Mucosa of descending colon (tissue), 3 donors: ENCODE data around the gene RPL10. TPM values are rescaled to one million over a fixed set of nuclear protein-coding genes. Genes with fewer than 3 reads are reported as not detected.

ENCODE experiments used
- ATAC-seq: fragments of 200-7000 bp; cut with Tn5 transposase; one replicate; pipeline ENCODE4 v1.9.1; 2020; ENCODE audit warnings: mild to moderate bottlenecking, moderate library complexity
- DNase-seq, 3 donors: peaks; one replicate each; pipeline ENCODE4 v3.0.0-alpha.2; 2020
- H3K36me3 ChIP-seq: fragments of 200-600 bp; one replicate; pipeline ENCODE4 v1.8.0; 2021; ENCODE audit warnings: low read depth, mild to moderate bottlenecking
- H3K4me1 ChIP-seq: fragments of 200-600 bp; one replicate; pipeline ENCODE4 v1.8.0; 2021; ENCODE audit warnings: low read depth, mild to moderate bottlenecking
- H3K4me3 ChIP-seq: fragments of 200-600 bp; one replicate; pipeline ENCODE4 v1.8.0; 2021; ENCODE audit warnings: mild to moderate bottlenecking
- H3K9me3 ChIP-seq: fragments of 200-600 bp; one replicate; pipeline ENCODE4 v1.8.0; 2021; ENCODE audit warnings: mild to moderate bottlenecking
- CTCF ChIP-seq: fragments of 200-600 bp; IDR thresholded peaks from one replicate; pipeline ENCODE4 v1.8.0; 2022; ENCODE audit warnings: antibody characterized with exemption, mild to moderate bottlenecking
- intact Hi-C, 2 donors: fragments of 100-400 bp; cut with DNase I in 1 of 2; cut with micrococcal nuclease in 1 of 2; formaldehyde crosslinking; loops; one replicate each; pipeline versions ENCODE4 v1.11.0 to v1.11.1; 2022; cut with DNase I, micrococcal nuclease
- total RNA-seq, 3 donors: library from RNA; stranded (reverse); fragmentation: NEBNext Ultra II Directional in 2 of 3; extraction: Animal tissue kit (Norgen Biotek cat#: 25700) in 2 of 3; gene quantifications; one replicate each; pipeline versions ENCODE4 v1.2.1 to v1.2.4, GENCODE V29; 2021 to 2023
- donor health status: DM: no; HTN: no; CAD: no; lungs with moderate emphysema.
- donor health status: DM: no; HTN: no; CAD: no.
- donor health status: DM: no; HTN: yes; CAD: no.

Gene RPL10
- total RNA-seq, 3 donors from 2014 or later: 2,179 to 2,606 (median 2,424) TPM

GRCh38 chrX:154354013-154354412 lies 44.2 kb upstream of the RPL10 start:
- peak in 1 of 3 donors; percentile 46 for DNase-seq
- no peak for TF ChIP-seq CTCF
- peaks cover 5% of the 10 kb centered on the region for H3K4me1 ChIP-seq
- H3K4me3 ChIP-seq: no peak overlapping the region
- no peaks in the 10 kb centered on the region for H3K9me3 ChIP-seq
- H3K36me3 ChIP-seq: no peaks in the 10 kb centered on the region
- ATAC-seq: no peak
- intact Hi-C loops: no loop called here

GRCh38 chrX:154354516-154354915 lies 43.7 kb upstream of the RPL10 start:
- Histone ChIP-seq H3K36me3 (no peaks in the 10 kb centered on the region), H3K9me3 (no peaks in the 10 kb centered on the region), H3K4me3 (no peak overlapping the region), H3K4me1 (peaks cover 5% of the 10 kb centered on the region)
- no peak for TF ChIP-seq CTCF
- ATAC-seq (no peak), DNase-seq (peak in 1 of 3 donors; percentile 41)
- intact Hi-C loops: no loop called here

- H3K36me3 ChIP-seq: no peaks in the 10 kb centered on the region
- peaks cover 4% of the 10 kb centered on the region for H3K4me1 ChIP-seq
- H3K9me3 ChIP-seq: no peaks in the 10 kb centered on the region
- TF ChIP-seq CTCF: no peak
- no peak overlapping the region for H3K4me3 ChIP-seq
- intact Hi-C loops: no loop called here
- ATAC-seq: no peak
- peak in 1 of 3 donors; percentile 43 for DNase-seq
Observed at GRCh38 chrX:154355094-154355775, 42.9 kb upstream of the RPL10 start.

GRCh38 chrX:154355776-154356140 lies 42.4 kb upstream of the RPL10 start:
- DNase-seq (no peak), ATAC-seq (no peak)
- no peaks in the 10 kb centered on the region for H3K9me3 ChIP-seq
- TF ChIP-seq CTCF: no peak
- no peaks in the 10 kb centered on the region for H3K4me1 ChIP-seq
- intact Hi-C loops: no loop called here
- H3K36me3 ChIP-seq: no peaks in the 10 kb centered on the region
- H3K4me3 ChIP-seq: no peak overlapping the region

GRCh38 chrX:154356596-154356995 lies 41.6 kb upstream of the RPL10 start:
- intact Hi-C loops: no loop called here
- Histone ChIP-seq H3K36me3 (no peaks in the 10 kb centered on the region), H3K4me1 (no peaks in the 10 kb centered on the region), H3K4me3 (no peak overlapping the region), H3K9me3 (no peaks in the 10 kb centered on the region)
- no peak for TF ChIP-seq CTCF
- no peak for ATAC-seq
- DNase-seq: no peak

- intact Hi-C loops: no loop called here
Observed at GRCh38 chrX:154357205-154357604, 41.0 kb upstream of the RPL10 start.

More at GRCh38 chrX:154357205-154357604, 41.0 kb upstream of the RPL10 start:
- Histone ChIP-seq H3K36me3 (no peaks in the 10 kb centered on the region), H3K4me1 (no peaks in the 10 kb centered on the region), H3K9me3 (no peaks in the 10 kb centered on the region), H3K4me3 (no peak overlapping the region)
- no peak for DNase-seq
- TF ChIP-seq CTCF: no peak
- no peak for ATAC-seq
